GM19467 (cell line): ENCODE data around the gene TMED9.

Source experiments
- ATAC-seq: cut with Tn5 transposase; IDR thresholded peaks from one replicate; pipeline ENCODE4 v1.9.1; 2021; ENCODE audit warnings: mild to moderate bottlenecking, moderate library complexity; ENCODE audit not compliant: unreplicated experiment

The TMED9 gene

GRCh38 chr5:177576169-177576568 lies 15.8 kb upstream of the TMED9 start:
- no peak for ATAC-seq

GRCh38 chr5:177578316-177578715 lies 13.7 kb upstream of the TMED9 start:
- no peak for ATAC-seq

- ATAC-seq, result no peak
Observed at GRCh38 chr5:177588413-177588909, 3.5 kb upstream of the TMED9 start.

GRCh38 chr5:177590406-177590805 lies 1.6 kb upstream of the TMED9 start:
- no peak for ATAC-seq

- no peak for ATAC-seq
Observed at GRCh38 chr5:177591690-177592009, 353 bp upstream of the TMED9 start.

GRCh38 chr5:177592905-177593304 lies 902 bp downstream of the TMED9 start:
- no peak for ATAC-seq

- ATAC-seq, result no peak
Observed at GRCh38 chr5:177593511-177593910, 1.5 kb downstream of the TMED9 start.

- no peak for ATAC-seq
Observed at GRCh38 chr5:177594071-177594470, 2.1 kb downstream of the TMED9 start.

- no peak for ATAC-seq
Observed at GRCh38 chr5:177595026-177595585, 3.1 kb downstream of the TMED9 start.

- no peak for ATAC-seq
Observed at GRCh38 chr5:177595991-177596774, 4.2 kb downstream of the TMED9 start.

GRCh38 chr5:177596775-177597238 lies 4.8 kb downstream of the TMED9 start:
- no peak for ATAC-seq

GRCh38 chr5:177598477-177598876 lies 6.5 kb downstream of the TMED9 start:
- ATAC-seq, result no peak

GRCh38 chr5:177599731-177600507 lies 7.9 kb downstream of the TMED9 start, which contains the start of gene B4GALT7:
B4GALT7 (plus strand) TSS chr5:177600132; CDS start chr5:177600211, 79 bp downstream.
- peak; percentile 85 for ATAC-seq

- ATAC-seq, result no peak
Observed at GRCh38 chr5:177600508-177601018, 8.6 kb downstream of the TMED9 start.

- ATAC-seq, result no peak
Observed at GRCh38 chr5:177601126-177601525, 9.1 kb downstream of the TMED9 start.

GRCh38 chr5:177601577-177602457 lies 9.8 kb downstream of the TMED9 start:
- no peak for ATAC-seq

- no peak for ATAC-seq
Observed at GRCh38 chr5:177602458-177602830, 10.4 kb downstream of the TMED9 start.

- no peak for ATAC-seq
Observed at GRCh38 chr5:177603631-177604030, 11.6 kb downstream of the TMED9 start.

- ATAC-seq, result no peak
Observed at GRCh38 chr5:177604116-177604521, 12.1 kb downstream of the TMED9 start.

GRCh38 chr5:177604656-177605055 lies 12.7 kb downstream of the TMED9 start:
- ATAC-seq, result no peak
